NCI-H526 (cell line): Measurements from ENCODE around the gene CYLD.

Experiments used
- DNase-seq, 2 experiments: peaks; one replicate each; lab custom pipeline; 2025; lab: John Stamatoyannopoulos, UW

The CYLD gene

DNA sequence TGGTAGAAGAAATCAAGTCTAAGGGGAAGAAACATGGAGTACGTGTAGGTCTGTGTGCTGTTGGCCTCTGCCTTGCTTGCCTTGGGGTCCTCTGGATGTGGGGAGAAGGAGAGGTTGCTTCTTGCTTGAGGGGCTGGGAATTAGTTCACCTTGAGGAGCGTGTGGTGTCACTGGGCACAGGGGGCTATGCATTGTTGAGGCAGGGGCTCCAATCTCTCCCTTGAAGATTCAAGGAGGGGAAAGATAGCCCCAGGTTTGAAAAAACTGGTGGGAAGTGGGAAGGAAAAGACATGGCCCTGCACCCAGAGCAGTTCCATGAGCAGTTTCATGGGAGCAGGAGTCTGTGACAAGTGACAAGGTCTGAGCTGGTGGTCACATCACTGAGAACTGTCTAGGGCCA, 103.4 kb downstream of the CYLD start:
- no peak for DNase-seq

DNA sequence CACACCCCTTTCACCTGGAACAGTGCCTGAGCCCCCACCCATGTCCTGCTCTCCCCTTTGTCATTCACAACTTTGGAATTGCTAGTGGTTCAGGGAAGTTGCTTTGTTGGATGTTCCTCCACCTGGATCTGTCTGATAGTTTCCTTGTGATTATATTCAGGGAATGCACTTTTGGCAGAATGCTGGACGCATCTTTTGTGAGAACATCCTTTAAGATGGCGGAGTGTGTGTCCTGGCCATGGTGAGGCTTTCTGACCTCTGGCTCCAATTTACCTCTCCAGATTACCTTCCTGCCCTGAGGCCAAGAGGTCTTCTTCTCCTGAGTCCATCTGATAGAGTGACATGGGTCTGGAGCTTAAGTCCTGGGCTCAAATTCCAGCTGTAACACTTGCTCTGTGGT, 104.6 kb downstream of the CYLD start:
- DNase-seq, result no peak

DNA sequence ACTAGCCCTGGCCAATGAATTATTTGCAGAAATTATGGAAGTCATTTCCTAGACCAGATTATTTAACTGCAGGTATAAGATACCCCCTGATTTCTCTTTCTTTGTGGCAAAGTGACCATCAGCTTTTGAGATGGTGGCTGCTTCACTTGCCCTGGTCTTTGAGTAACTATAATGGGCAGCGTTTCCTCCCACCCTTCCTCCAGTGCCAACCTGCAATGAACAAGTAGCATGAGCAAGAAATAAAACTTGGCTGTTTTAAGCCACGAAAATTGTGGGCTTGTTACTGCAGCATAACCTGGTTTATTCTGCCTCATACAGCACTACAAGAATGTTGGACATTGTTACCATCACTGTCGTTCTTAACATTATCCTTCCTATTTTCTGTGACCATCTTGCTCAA, 105.3 kb downstream of the CYLD start:
- DNase-seq, result no peak

DNA sequence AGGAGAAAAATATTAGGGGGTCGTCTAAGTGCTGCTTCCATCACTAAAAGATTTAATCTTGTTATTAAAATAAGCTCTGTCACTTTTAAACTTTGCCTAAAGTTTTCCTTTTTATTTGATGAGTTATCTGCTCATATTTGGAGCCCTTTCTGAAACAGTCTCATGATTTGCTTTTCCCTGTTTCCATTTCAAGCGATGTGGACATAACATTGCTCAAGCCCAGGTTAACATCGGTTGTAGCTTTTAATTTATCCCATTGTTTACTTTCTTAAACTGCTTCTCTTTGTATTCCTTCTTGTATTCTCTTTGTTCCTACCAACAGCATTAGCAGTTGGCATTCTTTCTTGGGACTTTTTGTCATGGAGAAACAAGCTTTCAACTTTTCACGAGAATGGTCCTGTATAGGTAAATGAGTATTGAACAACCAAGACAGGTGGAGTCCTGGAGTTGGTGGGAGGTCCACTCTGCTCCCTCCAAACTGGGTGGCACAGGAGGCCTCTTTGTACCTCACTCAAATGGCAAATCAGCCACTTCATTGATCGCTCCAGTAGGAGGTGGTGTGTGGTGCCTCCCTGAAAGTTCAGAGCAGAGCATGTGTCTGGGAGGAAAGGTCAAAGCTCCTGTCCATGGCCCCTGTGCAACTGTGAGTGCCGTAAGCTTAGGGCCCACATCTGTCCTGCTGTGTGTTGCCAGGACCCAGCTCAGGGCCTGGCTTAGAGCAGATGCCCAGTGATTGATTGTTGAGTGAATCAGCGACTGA, 107.0 kb downstream of the CYLD start:
- no peak for DNase-seq
